GM19035 (cell line): ENCODE measurements around the gene CISTR.
"Not testable (repeated sequence)": the region's sequence is repeated elsewhere in the genome, so short reads cannot be mapped to it uniquely, and the experiment has no call there.

Experiments used
- ATAC-seq: cut with Tn5 transposase; IDR thresholded peaks from one replicate; pipeline ENCODE4 v1.9.1; 2021; ENCODE audit not compliant: unreplicated experiment

The CISTR gene

GRCh38 chr12:53751336-53752191, at the start of gene CISTR:
Gene CISTR (minus strand): TSS chr12:53751979.
- no peak for ATAC-seq

DNA sequence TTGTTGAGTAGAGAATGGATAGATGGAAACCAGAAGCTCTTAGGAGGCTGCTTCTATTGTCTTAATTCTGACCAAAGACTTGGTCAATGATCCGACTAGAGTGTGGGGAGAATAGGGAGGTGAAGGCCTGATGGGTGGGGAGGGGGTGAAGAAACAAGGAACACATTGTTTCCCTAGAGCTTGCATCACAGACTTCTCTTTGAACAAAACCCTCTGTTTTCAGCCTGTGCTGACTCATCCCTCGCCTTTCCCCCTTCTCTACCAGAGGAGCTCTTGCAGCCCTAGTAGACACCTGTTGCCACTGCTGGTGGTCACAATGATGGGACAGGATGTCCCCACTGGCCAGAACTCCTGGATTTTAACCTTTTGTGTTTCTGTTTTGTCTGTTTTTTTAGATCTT, 46.8 kb upstream of the CISTR start:
- no peak for ATAC-seq

DNA sequence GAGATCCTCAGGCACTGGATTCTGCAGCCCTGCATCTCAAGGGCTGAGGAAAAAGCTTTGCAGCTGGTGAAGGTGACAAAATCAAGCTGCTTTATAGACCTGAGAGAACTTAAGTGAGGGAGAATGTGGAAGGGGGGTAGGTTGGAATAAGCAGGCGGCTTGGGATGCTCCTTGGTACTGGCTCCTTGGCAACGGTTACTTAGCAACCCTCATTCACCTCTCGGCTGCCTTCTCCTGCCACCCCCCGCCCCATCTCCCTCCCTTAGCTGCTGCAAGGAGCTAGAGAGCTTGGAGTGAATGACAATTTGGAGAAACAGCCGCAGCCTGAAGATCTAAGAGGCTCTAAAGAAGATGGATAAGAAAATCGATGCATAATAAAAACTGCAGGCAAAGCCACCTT, 44.1 kb upstream of the CISTR start:
- ATAC-seq = no peak

GRCh38 chr12:53793221-53793620, 41.4 kb upstream of the CISTR start:
- ATAC-seq = no peak

DNA sequence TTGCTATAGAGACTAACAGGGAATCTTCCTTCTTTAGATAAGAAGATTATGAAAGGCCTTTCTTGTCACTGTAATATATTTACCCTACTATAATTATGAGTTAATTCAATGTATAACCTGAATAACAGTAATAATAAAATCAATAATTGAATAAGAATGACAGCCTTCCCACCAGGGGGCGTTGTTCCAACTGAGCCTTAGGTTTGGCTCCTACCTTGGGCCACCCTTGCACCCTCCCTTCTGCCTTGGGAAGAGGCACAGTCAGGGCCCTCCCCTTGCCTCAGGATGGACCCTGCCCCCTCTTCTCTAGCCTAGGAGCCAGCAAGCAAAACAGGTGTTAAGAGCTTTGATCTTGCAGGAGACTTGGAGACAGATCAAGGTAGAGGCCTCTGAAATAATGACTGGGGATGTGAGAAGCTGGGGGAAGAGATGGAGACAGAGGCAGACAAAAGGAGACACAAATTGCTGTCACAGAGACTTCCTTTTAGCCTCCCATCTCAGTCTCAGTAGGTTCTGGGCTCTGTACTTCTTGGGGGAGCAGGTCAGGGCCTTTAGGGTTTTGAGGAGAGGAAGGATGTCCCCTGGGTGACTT, 40.1 kb upstream of the CISTR start:
- ATAC-seq = no peak

GRCh38 chr12:53789570-53789969, 37.8 kb upstream of the CISTR start:
- ATAC-seq = no peak

DNA sequence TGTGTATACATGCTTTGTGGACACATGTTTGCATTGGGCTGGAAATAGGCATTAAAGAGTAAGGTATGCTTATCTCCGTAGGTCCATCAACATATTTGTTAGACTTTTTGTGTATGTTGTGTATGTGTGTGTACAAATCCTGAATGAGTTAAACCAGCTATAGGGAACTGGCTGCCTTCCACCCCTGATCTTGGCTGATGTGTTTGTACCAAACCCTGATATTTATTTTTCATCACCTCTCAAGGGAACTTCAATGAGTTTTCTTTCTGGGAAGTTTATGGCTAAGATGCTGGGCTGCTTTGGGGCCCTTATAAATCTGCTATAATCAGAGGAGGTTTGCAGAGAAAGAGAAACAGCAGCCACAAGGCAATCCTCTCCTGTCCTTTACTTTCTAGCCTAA, 37.1 kb upstream of the CISTR start:
- ATAC-seq = no peak

GRCh38 chr12:53786411-53786810, 34.6 kb upstream of the CISTR start:
- no peak for ATAC-seq

- no peak for ATAC-seq
Observed at GRCh38 chr12:53785161-53785560, 33.4 kb upstream of the CISTR start.

GRCh38 chr12:53782093-53782703, 30.4 kb upstream of the CISTR start:
- no peak for ATAC-seq

DNA sequence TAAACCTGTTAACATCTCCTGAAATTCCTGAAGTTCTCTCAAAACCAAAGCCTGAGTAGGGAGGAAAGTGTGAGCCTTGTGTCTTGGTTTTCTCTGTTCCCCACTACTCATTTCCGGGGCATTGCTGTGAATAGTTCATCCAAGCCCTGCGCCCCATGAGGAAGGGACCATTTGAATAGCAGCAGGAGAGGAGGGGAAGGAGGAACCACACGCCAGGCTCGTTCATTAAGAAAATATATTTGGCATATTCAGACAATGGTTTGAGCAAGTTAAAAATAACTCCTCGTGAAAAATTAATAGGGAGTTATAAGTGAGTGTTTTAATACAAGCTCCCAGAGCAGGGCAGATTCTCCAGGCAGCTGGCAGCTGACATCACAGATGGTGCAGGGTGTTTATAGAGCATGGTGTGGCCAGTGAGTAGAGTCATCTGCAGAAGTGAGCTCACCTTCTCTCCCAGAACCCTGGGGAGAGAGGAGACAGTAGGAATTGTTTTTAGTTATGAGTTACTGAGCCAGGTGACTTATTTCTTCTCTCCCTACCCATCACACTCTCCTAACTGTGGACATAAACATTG, 29.5 kb upstream of the CISTR start:
- ATAC-seq = no peak

DNA sequence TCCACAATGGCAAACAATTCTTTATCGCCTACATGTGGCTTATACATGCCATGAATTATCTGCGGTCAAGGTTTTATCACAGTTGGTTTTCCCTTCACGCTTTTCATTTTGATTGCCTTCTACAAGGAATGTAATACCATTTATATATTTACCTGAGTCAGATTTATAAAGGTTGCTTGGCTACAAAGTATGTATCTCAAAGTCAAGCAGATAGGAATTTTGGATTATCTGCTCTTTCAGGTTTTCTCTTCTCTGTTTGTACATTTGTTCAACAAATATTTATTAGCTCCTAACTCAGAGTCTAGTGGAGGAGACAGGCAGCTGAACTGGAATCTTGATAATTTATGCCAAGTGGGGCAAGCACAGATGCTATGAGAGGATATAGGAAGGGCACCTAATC, 28.5 kb upstream of the CISTR start:
- no peak for ATAC-seq

- ATAC-seq = not testable (repeated sequence)
Observed at GRCh38 chr12:53779679-53780078, 27.9 kb upstream of the CISTR start.

DNA sequence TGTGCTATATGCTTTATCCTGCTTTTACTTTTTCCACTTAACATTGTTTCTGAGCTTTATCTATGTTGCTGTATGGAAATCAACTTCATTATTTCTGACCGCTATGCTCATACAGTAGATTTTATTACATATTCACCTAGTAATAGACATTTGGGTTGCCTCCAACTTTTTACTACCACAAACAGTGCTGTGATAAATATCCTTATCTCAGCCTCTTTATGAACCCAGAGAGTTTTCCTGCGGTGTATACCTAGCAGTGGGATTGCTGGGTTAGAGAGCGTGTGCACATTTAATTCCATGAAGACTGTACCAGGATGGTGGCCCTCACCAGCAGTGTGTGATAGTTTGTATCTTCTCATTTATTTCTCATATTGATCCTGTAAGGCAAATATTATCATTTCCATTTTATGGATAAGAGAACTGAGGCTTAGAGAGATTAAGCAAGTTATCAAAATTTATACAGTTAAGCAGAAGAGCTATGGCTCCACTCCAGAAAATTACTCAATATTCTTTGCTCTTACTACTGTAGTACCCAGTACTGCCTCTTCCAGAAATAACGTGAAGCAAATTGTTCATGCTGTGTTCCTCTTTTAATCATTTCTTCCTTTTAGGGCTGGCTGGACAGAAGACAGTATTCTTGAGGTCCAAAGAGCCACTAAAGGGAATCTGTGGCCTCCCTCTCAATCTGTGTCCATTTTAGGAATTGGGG, 26.3 kb upstream of the CISTR start:
- ATAC-seq = no peak

GRCh38 chr12:53777412-53777811, 25.6 kb upstream of the CISTR start:
- ATAC-seq = no peak

DNA sequence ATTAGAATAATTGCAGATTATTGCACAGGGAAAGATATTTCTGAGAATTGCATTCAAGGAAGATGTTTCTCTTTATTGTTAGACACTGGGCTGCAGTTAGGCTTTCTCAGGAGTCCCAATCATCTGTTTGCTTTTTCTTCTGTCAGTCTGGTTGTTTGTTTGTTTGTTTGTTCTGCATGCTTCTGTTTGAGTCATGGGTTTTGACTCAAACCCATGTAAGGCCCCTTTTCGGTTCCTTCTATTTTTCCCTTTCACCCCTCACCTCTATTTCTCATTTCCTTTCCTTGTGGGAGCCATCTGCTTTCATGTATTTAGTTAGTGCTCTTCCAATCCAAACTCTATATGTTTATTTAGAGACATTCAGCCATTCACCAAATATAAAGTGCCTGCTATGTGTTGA, 25.1 kb upstream of the CISTR start:
- no peak for ATAC-seq

DNA sequence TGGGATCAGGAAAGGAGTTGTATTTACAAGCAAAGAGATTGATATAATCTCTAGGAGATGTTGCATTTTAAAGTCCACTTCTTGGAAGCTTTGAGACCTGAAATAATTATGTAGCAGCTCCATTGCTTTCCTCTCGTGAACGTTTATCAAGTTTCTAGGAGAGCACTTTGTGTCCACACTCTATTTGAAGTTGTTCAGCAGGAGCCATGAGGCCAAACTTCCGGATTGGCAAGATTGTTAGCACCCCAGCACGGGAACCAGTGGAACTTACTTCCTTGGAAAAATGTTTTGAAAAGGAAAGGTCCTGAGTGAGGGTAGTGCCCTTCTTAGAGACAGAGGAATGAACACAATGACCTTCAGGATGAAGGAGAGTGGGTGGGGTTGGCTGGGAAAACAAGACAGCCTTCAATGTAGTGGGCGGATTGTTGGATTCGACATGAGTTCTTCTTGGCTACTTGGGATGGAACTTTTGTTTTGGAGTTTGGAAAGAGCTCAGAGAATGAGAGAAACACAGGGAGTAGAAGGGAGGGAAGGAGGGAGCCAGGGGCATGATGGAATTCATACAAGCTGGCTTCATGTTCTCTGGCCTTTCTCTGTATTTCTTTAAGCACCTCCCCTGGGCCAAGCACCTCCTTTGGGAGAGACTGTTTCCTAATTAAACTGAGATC, 23.8 kb upstream of the CISTR start:
- ATAC-seq = no peak

DNA sequence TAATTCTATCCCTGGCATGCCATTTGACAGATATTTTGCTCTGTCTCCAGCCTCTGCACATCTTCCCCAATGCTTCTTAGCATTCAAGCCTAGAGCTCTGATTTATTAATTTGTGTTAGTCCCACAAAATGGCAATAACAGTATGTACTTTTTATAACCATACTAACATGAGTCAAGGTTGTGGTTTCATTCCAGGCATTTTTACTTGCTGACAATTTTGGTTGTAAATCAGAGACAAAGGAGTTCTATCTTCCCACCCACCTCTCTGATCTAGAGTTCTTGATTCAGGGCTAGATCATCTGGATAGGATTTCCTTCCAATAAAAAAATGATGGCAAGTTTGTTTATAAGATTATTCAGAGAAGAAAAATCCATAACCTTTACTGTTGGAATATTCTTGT, 18.5 kb upstream of the CISTR start:
- no peak for ATAC-seq

DNA sequence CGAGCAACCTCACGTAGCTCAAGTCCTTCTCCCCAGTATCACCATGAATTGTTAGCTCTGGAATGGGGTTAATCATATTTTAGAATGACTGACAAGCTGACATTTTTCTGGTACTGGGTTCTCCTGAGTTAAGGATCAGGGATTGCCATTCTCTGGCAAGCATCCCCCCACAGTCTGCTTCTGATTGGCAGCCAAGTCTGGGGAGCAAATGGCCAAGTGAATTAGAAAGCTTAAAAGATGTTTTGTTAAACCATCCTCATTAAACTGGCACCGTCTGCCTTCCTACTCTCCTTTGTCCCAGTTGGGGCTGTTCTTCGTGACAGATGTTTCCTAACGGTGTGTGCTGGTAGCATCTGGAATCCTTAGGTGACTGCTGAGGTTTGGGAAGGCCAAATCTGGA, 17.2 kb upstream of the CISTR start:
- no peak for ATAC-seq

GRCh38 chr12:53766881-53767280, 15.1 kb upstream of the CISTR start:
- ATAC-seq = no peak

GRCh38 chr12:53765891-53766290, 14.1 kb upstream of the CISTR start:
- no peak for ATAC-seq
